ENCODE measurements around the gene SLC15A1. TPM values are rescaled to one million over a fixed set of nuclear protein-coding genes. Genes with fewer than 3 reads are reported as not detected.

Gene SLC15A1
- total RNA-seq, 2 donors from 2014 or later: 7.8 to 12.2 TPM

DNA sequence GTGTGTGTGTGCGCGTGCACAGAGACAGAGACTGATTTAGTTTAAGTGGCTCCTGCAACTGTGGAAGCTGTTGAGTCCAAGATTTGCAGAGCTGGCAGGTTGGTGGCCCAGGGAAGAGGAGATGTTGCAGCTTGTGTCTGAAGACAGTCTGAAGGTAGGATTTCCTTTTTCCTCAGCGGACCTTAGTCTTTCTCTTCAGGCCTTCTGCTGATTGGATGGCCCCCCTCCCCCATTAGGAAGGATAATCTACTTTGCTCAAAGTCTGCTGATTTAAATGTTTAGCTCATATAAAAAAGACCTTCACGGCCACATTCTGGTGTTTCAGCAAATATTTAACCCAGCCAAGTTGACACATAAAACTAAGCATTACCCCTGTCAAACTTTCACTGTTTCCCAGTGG, 84.3 kb downstream of the SLC15A1 start:
- H3K27ac ChIP-seq: no peak overlapping the region
- DNase-seq: no peak
- H3K27me3 ChIP-seq: no peaks in the 10 kb centered on the region
- H3K9me3 ChIP-seq: no peaks in the 10 kb centered on the region
- peaks cover 31% of the 10 kb centered on the region for H3K4me1 ChIP-seq
- no peak for TF ChIP-seq POLR2A (IDR thresholded peaks at IDR 0.05)
- TF ChIP-seq, protein P1, sequence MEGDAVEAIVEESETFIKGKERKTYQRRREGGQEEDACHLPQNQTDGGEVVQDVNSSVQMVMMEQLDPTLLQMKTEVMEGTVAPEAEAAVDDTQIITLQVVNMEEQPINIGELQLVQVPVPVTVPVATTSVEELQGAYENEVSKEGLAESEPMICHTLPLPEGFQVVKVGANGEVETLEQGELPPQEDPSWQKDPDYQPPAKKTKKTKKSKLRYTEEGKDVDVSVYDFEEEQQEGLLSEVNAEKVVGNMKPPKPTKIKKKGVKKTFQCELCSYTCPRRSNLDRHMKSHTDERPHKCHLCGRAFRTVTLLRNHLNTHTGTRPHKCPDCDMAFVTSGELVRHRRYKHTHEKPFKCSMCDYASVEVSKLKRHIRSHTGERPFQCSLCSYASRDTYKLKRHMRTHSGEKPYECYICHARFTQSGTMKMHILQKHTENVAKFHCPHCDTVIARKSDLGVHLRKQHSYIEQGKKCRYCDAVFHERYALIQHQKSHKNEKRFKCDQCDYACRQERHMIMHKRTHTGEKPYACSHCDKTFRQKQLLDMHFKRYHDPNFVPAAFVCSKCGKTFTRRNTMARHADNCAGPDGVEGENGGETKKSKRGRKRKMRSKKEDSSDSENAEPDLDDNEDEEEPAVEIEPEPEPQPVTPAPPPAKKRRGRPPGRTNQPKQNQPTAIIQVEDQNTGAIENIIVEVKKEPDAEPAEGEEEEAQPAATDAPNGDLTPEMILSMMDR (IDR thresholded peaks at IDR 0.05): no peak
- H3K36me3 ChIP-seq (replicated peaks in 1 of 2; ENCODE audit: insufficient read depth in 1 of 2, low read depth in 2 of 2): no peaks in the 10 kb centered on the region
- no peak overlapping the region for H3K4me3 ChIP-seq
- WGBS, 2 donors: 79 to 82% methylated on average over 4 of the region's 4 CpGs
- intact Hi-C loops (cut with DNase I): no loop called here
- ATAC-seq: no peak

DNA sequence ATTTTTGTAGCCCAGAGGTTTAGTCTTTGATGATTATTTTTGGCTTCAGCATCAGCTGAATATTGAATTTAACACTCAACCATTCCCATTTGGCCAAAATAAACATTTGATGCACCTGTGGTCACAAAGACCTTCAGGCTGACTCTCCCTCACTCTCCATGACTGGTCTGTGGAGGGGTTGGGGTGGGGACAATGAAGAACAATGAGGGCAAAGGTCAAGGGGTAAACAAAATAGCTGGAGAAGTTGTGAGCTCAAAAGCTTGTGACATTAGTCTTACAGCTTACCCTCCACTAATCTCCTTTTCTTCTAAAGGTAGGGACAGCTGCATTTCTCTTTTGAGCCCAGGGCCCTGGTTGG, 86.9 kb downstream of the SLC15A1 start:
- no peaks in the 10 kb centered on the region for H3K36me3 ChIP-seq (replicated peaks in 1 of 2; ENCODE audit: insufficient read depth in 1 of 2, low read depth in 2 of 2)
- DNase-seq: no peak
- intact Hi-C loops (cut with DNase I): no loop called here
- TF ChIP-seq, protein P1 (IDR thresholded peaks at IDR 0.05): no peak
- no peak for TF ChIP-seq POLR2A (IDR thresholded peaks at IDR 0.05)
- H3K9me3 ChIP-seq: no peaks in the 10 kb centered on the region
- H3K27ac ChIP-seq: peak overlapping the region in 2 of 4 donors; percentile 43 to 60
- peaks cover 26% of the 10 kb centered on the region for H3K4me1 ChIP-seq
- no peak for ATAC-seq
- H3K27me3 ChIP-seq: no peaks in the 10 kb centered on the region
- no peak overlapping the region for H3K4me3 ChIP-seq

DNA sequence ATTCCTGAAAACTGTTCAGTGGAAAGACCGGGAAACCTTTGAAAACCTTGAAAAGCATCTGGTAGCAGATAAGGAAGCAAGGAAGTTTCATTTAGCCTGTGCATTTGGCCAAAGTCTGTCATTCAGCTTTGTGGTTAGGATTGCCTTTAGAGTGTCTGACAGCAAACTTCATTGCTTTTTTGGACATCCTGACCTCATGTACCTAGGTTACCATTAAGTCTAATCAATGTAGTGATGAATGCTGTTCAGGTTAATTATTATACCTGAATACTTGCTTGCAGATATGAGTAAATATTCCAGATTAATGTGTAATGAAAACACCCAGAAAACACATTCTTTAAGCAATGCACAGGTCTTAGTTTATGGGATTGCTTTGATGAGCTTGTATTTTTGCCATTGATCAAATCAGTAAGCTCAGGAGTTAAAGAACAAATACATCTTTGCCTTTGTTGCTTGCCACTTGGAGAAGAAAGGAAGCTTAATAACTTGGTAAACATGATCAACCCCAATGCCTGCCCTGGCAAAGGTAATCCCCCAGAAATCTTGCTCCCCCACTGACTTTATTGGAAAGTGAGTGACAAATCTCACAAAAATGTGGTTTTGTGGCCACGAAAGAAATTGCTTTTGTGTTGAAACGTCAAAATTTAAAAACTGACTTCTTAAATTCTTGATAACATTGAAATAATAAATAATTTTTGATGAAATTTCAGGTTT, 87.4 kb downstream of the SLC15A1 start:
- ATAC-seq (peak; percentile 68), DNase-seq (no peak)
- peak overlapping the region in 2 of 4 donors; percentile 12 to 37 for H3K27ac ChIP-seq
- WGBS, 2 donors: 28 to 39% methylated on average over 3 of the region's 3 CpGs
- H3K9me3 ChIP-seq: no peaks in the 10 kb centered on the region
- H3K4me1 ChIP-seq: peaks cover 26% of the 10 kb centered on the region
- TF ChIP-seq POLR2A (IDR thresholded peaks at IDR 0.05): no peak
- TF ChIP-seq, protein P1 (IDR thresholded peaks at IDR 0.05): no peak
- H3K4me3 ChIP-seq: no peak overlapping the region
- H3K36me3 ChIP-seq (replicated peaks in 1 of 2; ENCODE audit: insufficient read depth in 1 of 2, low read depth in 2 of 2): no peaks in the 10 kb centered on the region
- no peaks in the 10 kb centered on the region for H3K27me3 ChIP-seq
- intact Hi-C loops (cut with DNase I): loop anchor here (5.0 kb wide), 1 partner anchor 218 kb away; no protein-coding TSS in a partner anchor

DNA sequence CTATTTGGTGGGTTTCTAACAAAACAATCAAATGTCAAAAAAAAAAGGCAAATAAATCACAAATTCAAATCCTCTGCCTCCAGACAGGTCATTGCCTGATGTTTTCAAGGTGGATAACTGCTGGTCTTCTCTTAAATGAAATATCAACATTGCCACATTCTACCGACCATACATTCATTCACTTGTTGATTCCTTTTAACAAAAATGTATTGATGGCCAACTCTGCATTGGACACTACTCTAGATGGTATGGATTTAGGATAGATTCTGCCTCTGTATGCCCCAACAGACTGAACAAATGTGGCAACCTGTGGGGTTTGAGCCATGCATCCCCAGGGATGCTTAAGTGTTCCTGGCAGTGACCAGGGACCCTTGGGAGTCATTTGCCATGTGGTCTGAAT, 88.0 kb downstream of the SLC15A1 start:
- Histone ChIP-seq H3K9me3 (no peaks in the 10 kb centered on the region), H3K4me1 (peaks cover 26% of the 10 kb centered on the region), H3K27me3 (no peaks in the 10 kb centered on the region), H3K4me3 (no peak overlapping the region), H3K36me3 (replicated peaks in 1 of 2; ENCODE audit: insufficient read depth in 1 of 2, low read depth in 2 of 2) (no peaks in the 10 kb centered on the region), H3K27ac (peak overlapping the region in 2 of 4 donors; percentile 12 to 37)
- WGBS, 2 donors: 73 to 84% methylated on average over 1 of the region's 1 CpG
- no peak for ATAC-seq
- intact Hi-C loops (cut with DNase I): loop anchor here (5.0 kb wide), 1 partner anchor 217 kb away; no protein-coding TSS in a partner anchor
- TF ChIP-seq, protein P1 (IDR thresholded peaks at IDR 0.05): no peak
- no peak for TF ChIP-seq POLR2A (IDR thresholded peaks at IDR 0.05)
- no peak for DNase-seq

DNA sequence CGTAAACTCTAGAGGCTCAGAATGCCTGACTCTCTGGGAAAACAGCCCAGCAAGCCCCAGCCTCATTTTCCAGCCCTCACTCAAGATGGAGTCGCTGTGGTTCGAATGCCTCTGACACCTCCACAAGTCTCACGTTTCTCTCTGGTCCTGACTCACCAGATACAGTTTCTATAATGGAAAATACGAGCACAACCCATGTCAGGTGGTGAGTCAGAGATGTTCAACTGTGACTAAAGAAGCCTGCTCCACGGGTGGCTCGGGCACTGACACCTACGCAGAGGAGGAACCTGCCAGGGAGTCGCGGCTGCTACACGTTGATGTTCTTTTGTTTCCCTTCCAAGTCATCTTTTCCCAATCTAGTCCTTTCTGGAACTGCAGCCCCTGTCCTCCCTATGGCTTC, 88.4 kb downstream of the SLC15A1 start:
- H3K27ac ChIP-seq: peak overlapping the region in 1 of 4 donors; percentile 37
- peaks cover 26% of the 10 kb centered on the region for H3K4me1 ChIP-seq
- no peaks in the 10 kb centered on the region for H3K36me3 ChIP-seq (replicated peaks in 1 of 2; ENCODE audit: insufficient read depth in 1 of 2, low read depth in 2 of 2)
- DNase-seq (no peak), ATAC-seq (no peak)
- no peaks in the 10 kb centered on the region for H3K9me3 ChIP-seq
- TF ChIP-seq POLR2A (IDR thresholded peaks at IDR 0.05): no peak
- TF ChIP-seq, protein P1 (IDR thresholded peaks at IDR 0.05): no peak
- H3K4me3 ChIP-seq: no peak overlapping the region
- 81 to 83% methylated on average over 11 of the region's 11 CpGs for WGBS, 2 donors
- intact Hi-C loops (cut with DNase I): loop anchor here (5.0 kb wide), 1 partner anchor 217 kb away; no protein-coding TSS in a partner anchor
- H3K27me3 ChIP-seq: no peaks in the 10 kb centered on the region
